Uterus (tissue), 2 donors: ENCODE results near the gene RAB26.

Experiments used
- CTCF ChIP-seq, 4 experiments: fragments of 200-600 bp in 2 of 4; fragments of 450-650 bp in 2 of 4; sonication (generic) in 2 of 4; IDR thresholded peaks; one replicate each; pipeline ENCODE4 v1.5.1; 2016 to 2019; ENCODE audit warnings: antibody characterized with exemption in 4 of 4, mild to moderate bottlenecking in 2 of 4, moderate library complexity in 1 of 4
- POLR2A ChIP-seq, 2 donors: fragments of 450-650 bp; IDR thresholded peaks; one replicate each; pipeline ENCODE4 v1.6.1; 2016; ENCODE audit warnings: antibody characterized with exemption in 2 of 2, mild to moderate bottlenecking in 1 of 2, moderate library complexity in 1 of 2

DNA sequence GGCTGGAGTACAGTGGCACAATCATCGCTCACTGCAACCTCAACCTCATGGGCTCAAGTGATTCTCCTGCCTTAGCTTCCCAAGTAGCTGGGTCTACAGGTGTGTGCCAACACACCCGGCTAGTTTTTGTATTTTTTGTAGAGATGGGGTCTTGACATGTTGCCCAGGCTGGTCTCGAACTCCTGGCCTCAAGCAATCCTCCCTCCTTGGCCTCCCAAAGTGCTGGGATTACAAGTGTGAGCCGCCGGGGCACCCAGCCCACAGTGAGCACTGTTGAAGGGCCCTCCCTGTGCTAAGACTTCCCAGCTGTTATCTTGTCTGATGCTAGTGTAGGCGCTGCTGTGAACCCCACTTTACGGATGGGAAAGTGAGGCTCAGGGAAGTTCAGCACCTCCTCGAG lies 40.0 kb downstream of the RAB26 start:
- TF ChIP-seq CTCF (IDR thresholded peaks at IDR 0.05) (no peak), POLR2A (IDR thresholded peaks at IDR 0.05) (no peak)
